Body of pancreas (tissue), 4 donors: Measurements from ENCODE around the gene KLHDC9. TPM values are rescaled to one million over a fixed set of nuclear protein-coding genes. Genes with fewer than 3 reads are reported as not detected.
"Not testable (repeated sequence)": the region's sequence is repeated elsewhere in the genome, so short reads cannot be mapped to it uniquely, and the experiment has no call there.

Experiments used
- ATAC-seq: fragments of 150-250 bp; one replicate; pipeline ENCODE4 v1.9.1; 2016
- DNase-seq, 4 donors: peaks; one replicate each; pipeline ENCODE4 v3.0.0-alpha.2; 2019
- H3K27ac ChIP-seq, 4 donors: fragments of 200-600 bp; sonication (generic); 1 replicate in 3 of 4; 2 replicates in 1 of 4; pipeline versions ENCODE4 v1.5.1 to v1.6.1; 2016 to 2019; ENCODE audit warnings: mild to moderate bottlenecking in 1 of 4, mixed read lengths in 1 of 4, moderate library complexity in 1 of 4
- H3K27me3 ChIP-seq, 2 donors: fragments of 200-600 bp; sonication (generic); one replicate each; pipeline ENCODE4 v1.6.0; 2016; ENCODE audit warnings: mild to moderate bottlenecking in 1 of 2
- H3K36me3 ChIP-seq, 2 donors: fragments of 200-600 bp; sonication (generic); replicated peaks in 1 of 2; 2 replicates each; pipeline ENCODE4 v1.5.1; 2016; ENCODE audit warnings: low read depth in 2 of 2; ENCODE audit not compliant: insufficient read depth in 1 of 2
- H3K4me1 ChIP-seq: fragments of 200-600 bp; sonication (generic); one replicate; pipeline ENCODE4 v1.6.0; 2016
- H3K4me3 ChIP-seq, 2 donors: fragments of 200-600 bp; sonication (generic); 1 replicate in 1 of 2; 2 replicates in 1 of 2; pipeline ENCODE4 v1.5.1; 2016 to 2019
- H3K9me3 ChIP-seq, 3 donors: fragments of 200-600 bp; sonication (generic); 1 replicate in 2 of 3; 2 replicates in 1 of 3; pipeline ENCODE4 v1.5.1; 2016
- CTCF ChIP-seq, 7 experiments: fragments of 450-650 bp in 4 of 7; fragments of 200-600 bp in 3 of 7; sonication (generic) in 3 of 7; IDR thresholded peaks; one replicate each; pipeline ENCODE4 v1.5.1; 2016 to 2019; ENCODE audit warnings: antibody characterized with exemption in 7 of 7
- POLR2A ChIP-seq, 3 donors: fragments of 450-650 bp; IDR thresholded peaks; one replicate each; pipeline ENCODE4 v1.6.1; 2016; ENCODE audit warnings: antibody characterized with exemption in 3 of 3, mild to moderate bottlenecking in 2 of 3
- WGBS, 2 donors: methylation state at CpG; one replicate each; pipeline ENCODE4 v1.1.5; 2017; 5-methylcytosine and 5-hydroxymethylcytosine counted together
- intact Hi-C: fragments of 100-400 bp; cut with DNase I; formaldehyde crosslinking; loops from one replicate; pipeline ENCODE4 v1.15.1; 2023
- total RNA-seq, 2 donors: library from RNA; depleted of rRNA; stranded (reverse); fragments of >200 nt; gene quantifications; one replicate each; pipeline ENCODE4 v1.1.0, GENCODE V29; 2016

KLHDC9 gene
- total RNA-seq, 2 donors from 2014 or later = 13.5 to 22.7 TPM

- ATAC-seq (no peak), DNase-seq (no peak)
- Histone ChIP-seq H3K4me3 (no peak overlapping the region), H3K36me3 (no peaks in the 10 kb centered on the region), H3K4me1 (no peaks in the 10 kb centered on the region), H3K27me3 (no peaks in the 10 kb centered on the region), H3K9me3 (no peaks in the 10 kb centered on the region), H3K27ac (no peak overlapping the region)
- TF ChIP-seq CTCF (IDR thresholded peaks at IDR 0.05) (no peak), POLR2A (IDR thresholded peaks at IDR 0.05) (no peak)
- WGBS, 2 donors = 73 to 100% methylated on average over 2 to 4 of the region's 4 CpGs
- intact Hi-C loops = no loop called here
Measured at GRCh38 chr1:161054232-161054631, 43.9 kb upstream of the KLHDC9 start.

- Histone ChIP-seq H3K36me3 (no peaks in the 10 kb centered on the region), H3K4me3 (no peak overlapping the region), H3K27ac (no peak overlapping the region), H3K27me3 (no peaks in the 10 kb centered on the region), H3K9me3 (no peaks in the 10 kb centered on the region), H3K4me1 (no peaks in the 10 kb centered on the region)
- WGBS, 2 donors = 68 to 78% methylated on average over 6 to 7 of the region's 7 CpGs
- ATAC-seq = no peak
- intact Hi-C loops = no loop called here
- no peak for DNase-seq
- TF ChIP-seq POLR2A (IDR thresholded peaks at IDR 0.05) (no peak), CTCF (IDR thresholded peaks at IDR 0.05) (no peak)
Measured at GRCh38 chr1:161054805-161055204, 43.4 kb upstream of the KLHDC9 start.

- 73 to 84% methylated on average over 6 of the region's 6 CpGs for WGBS, 2 donors
- intact Hi-C loops = no loop called here
Measured at GRCh38 chr1:161059293-161059692, 38.9 kb upstream of the KLHDC9 start.

GRCh38 chr1:161061419-161061818 is 36.7 kb upstream of the KLHDC9 start:
- H3K27me3 ChIP-seq = no peaks in the 10 kb centered on the region
- no peaks in the 10 kb centered on the region for H3K9me3 ChIP-seq
- H3K4me3 ChIP-seq = no peak overlapping the region
- no peaks in the 10 kb centered on the region for H3K36me3 ChIP-seq
- H3K27ac ChIP-seq = no peak overlapping the region
- intact Hi-C loops = no loop called here
- TF ChIP-seq CTCF (IDR thresholded peaks at IDR 0.05) (no peak), POLR2A (IDR thresholded peaks at IDR 0.05) (no peak)
- no peaks in the 10 kb centered on the region for H3K4me1 ChIP-seq
- DNase-seq (no peak), ATAC-seq (no peak)
- WGBS, 2 donors = 90 to 91% methylated on average over 4 of the region's 4 CpGs

More at GRCh38 chr1:161059293-161059692, 38.9 kb upstream of the KLHDC9 start:
- ATAC-seq = no peak
- no peak for TF ChIP-seq POLR2A (IDR thresholded peaks at IDR 0.05)
- Histone ChIP-seq H3K4me1 (no peaks in the 10 kb centered on the region), H3K27ac (no peak overlapping the region), H3K36me3 (no peaks in the 10 kb centered on the region), H3K4me3 (no peak overlapping the region), H3K27me3 (no peaks in the 10 kb centered on the region), H3K9me3 (no peaks in the 10 kb centered on the region)
- DNase-seq = no peak

GRCh38 chr1:161063936-161064335 is 34.2 kb upstream of the KLHDC9 start:
- H3K4me3 ChIP-seq, ATAC-seq, H3K27ac ChIP-seq, intact Hi-C loops, H3K36me3 ChIP-seq, H3K4me1 ChIP-seq, H3K9me3 ChIP-seq, DNase-seq, H3K27me3 ChIP-seq: not testable (repeated sequence)
- 33 to 47% methylated on average over 6 of the region's 6 CpGs for whole genome bisulfite sequencing, 2 donors

GRCh38 chr1:161065681-161066080 is 32.5 kb upstream of the KLHDC9 start:
- H3K27ac ChIP-seq, H3K27me3 ChIP-seq, H3K36me3 ChIP-seq, H3K9me3 ChIP-seq, DNase-seq, ATAC-seq, H3K4me1 ChIP-seq, H3K4me3 ChIP-seq: not testable (repeated sequence)
- 85 to 94% methylated on average over 6 to 7 of the region's 7 CpGs for WGBS, 2 donors
- intact Hi-C loops = loop anchor here (5.0 kb wide), 1 partner anchor 37 kb away; no protein-coding TSS in a partner anchor
